Stimulated activated CD4-positive, alpha-beta T cell treated with anti-CD3 and anti-CD28 coated beads, TNF-alpha, amount 100 ng/mL, for 4 hours (primary cell): ENCODE results near the gene PPP4R4.

ENCODE experiments used
- DNase-seq, 3 experiments: peaks; one replicate each; pipeline ENCODE4 v3.0.0-alpha.2; 2020; ENCODE audit warnings: low read depth in 3 of 3

PPP4R4 gene

GRCh38 chr14:94306047-94306978, 132.2 kb downstream of the PPP4R4 start:
- no peak for DNase-seq

- no peak for DNase-seq
These were observed 133.4 kb downstream of the PPP4R4 start for GRCh38 chr14:94307410-94307992.

GRCh38 chr14:94309721-94310120, 135.6 kb downstream of the PPP4R4 start:
- DNase-seq: no peak

DNA sequence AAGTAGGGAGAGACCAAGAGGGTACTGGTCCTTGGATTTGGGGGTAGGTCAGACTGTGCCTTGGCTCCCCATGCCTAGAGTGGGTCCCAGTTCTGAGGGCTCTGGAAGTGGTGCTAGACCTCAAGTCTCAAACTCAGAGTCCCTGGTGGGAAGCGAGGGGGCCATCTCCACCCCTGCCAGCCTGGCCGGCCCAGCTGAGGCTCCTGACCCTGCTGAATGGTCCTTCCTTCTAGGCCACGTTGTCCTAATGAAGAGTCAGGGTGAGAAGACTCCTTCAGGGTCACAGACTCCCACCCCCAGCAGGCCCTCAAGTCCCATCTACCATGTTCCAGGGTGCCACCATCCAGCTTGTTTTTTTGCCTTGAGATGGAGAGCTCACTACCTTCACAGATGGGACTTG, 136.1 kb downstream of the PPP4R4 start:
- no peak for DNase-seq

DNA sequence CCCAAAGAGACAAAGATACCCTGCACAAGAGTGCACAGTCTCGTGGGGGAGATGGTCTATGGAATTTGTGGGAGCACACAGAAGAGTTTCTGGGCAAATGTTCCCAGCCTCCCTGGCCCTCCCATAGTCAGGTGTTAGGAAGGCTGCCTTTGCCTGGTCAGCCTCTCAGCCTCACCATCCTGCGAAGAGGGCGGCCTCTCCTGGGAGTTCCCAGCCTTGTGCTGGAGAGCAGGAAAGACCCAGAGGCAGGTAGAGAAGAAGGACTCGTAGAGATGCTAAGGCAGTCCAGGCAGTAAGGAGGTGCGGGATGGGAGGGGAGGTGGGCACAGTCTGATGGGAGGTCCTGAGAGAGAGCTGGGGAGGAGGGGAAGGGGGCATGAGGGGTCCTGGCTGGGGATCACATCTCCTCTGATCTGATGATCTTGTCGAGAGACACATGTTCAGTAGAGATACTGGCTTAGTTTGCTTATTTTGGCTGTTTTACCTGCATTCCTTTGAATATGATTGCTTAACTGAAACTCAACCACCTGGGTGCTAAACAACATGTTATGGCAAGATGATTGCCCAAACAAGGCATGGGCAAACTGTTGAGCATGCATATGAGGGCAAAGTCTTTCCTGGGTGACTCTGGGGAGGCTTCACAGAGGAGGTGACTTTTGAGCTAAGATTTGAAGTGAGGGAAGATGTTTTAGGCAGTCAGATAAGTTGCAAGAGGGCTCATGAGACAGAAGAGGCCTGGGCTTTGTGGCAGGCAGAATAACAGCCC, 138.5 kb downstream of the PPP4R4 start:
- no peak for DNase-seq

DNA sequence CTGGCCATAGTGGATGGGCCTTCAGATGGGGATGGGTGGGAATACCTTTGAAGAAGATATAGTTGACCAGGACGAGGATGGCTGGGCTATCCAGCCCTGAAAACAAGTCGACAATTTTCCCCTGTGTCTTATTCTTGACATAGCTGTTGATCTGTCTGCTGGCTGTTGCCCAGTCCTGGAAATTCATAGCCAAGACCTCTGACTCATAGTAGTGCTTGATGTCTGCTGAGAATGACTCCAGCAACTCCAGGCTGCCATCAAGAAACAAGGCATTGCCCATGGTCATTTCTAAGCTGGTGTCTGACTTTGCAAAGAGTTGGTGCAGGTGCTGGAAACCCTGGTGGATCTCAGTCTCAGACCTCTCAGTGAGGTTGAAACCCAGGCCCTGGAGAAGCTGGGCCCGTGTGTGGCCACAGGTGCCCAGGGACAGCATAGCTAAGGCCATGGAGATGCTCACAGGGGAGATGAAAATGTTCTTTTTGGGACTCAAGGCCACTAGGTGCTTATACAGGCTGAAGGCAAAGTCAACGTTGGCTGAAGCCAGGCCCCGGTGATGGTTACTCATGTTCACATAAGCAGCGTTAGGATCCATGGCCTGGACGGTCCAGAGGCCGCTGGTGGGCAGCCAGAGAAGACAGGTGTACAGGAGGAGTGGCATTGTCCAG, 140.0 kb downstream of the PPP4R4 start:
- no peak for DNase-seq

DNA sequence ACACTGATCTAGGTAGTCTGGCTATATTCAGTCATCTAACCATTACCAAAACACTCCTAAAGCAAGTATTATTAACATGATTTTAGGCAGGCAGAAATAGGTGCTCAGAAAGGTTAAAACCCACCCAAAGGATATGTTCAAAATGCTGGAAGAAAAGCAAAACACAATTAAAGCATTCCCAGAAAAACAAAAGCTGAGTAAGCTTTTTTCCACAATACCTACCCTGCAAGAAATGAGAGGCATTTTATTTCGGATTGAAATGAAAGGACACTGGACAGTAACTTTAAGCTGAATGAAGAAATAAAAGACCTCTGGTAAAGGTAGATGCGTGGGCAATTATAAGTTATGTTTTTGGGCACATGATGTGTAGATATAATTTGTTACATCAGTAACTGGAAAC, 140.8 kb downstream of the PPP4R4 start:
- no peak for DNase-seq

- no peak for DNase-seq
These were observed 142.6 kb downstream of the PPP4R4 start for GRCh38 chr14:94316692-94317091.

DNA sequence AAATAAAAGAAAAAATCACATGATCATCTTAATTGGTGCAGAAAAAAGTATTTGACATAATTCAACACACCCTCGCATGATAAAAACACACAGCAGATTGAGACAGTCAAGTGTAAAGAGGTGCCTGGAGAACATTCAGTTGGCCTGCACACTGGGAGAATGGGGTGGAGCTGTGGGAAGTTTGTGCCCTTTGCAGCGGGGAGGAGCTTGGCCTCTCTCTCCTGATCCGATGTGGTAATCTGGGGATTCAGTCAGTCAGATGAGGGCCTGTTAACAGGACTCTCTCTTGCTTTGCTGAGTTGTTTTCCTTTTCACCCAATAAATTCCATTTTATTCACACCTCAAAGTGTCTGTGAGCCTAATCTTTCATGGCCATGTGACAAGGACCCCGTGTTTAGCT, 143.1 kb downstream of the PPP4R4 start:
- no peak for DNase-seq

DNA sequence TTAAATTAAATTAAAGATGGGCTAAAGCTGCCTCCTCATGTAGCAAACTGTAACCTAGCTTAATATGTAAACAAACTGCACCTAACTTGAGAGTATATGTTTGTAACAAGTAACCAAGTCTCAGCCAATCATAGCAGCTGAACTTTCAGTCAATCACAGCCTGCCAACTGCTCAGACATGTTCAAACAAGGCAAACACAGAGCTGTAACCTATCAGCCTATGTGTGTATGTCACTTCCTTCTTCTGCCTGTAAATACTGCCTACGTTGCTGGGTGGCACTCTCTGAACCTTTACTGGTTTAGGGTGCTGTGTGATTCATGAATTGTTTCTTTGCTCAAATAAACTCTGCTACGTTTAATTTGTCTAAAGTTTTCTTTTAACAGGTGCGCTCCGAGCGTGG, 146.1 kb downstream of the PPP4R4 start:
- no peak for DNase-seq

- no peak for DNase-seq
These were observed 147.5 kb downstream of the PPP4R4 start for GRCh38 chr14:94321421-94322271.

GRCh38 chr14:94322648-94323570, 148.8 kb downstream of the PPP4R4 start, which contains the start of gene SERPINA6:
TSS of gene SERPINA6 (minus strand) at chr14:94323336. CDS start at chr14:94314648, 8,688 bp downstream.
- DNase-seq: no peak

DNA sequence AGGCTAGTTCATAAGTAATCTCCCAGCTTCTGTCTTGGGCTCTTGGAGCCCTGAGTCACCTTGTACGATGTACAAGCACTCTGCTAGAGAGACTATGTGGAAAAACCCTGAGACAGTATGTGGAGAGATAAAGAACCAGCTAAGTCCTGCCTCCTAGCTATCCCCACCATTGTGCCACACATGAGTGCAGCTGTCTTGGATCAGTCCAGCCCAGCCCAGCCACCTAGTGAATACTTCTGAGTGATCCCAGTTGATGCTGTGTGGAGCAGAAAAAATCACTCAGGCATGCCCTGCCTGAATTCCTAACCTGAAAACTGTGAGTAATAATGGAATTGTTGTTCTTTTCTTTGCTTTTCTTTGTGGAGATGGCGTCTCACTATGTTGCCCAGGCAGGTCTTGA, 154.1 kb downstream of the PPP4R4 start:
- no peak for DNase-seq
